Stimulated activated CD4-positive, alpha-beta T cell treated with anti-CD3 and anti-CD28 coated beads, Interleukin-4, amount 100 ng/mL, for 1 hour (primary cell): ENCODE results near the gene RXFP4.
"Not testable (repeated sequence)": the region's sequence is repeated elsewhere in the genome, so short reads cannot be mapped to it uniquely, and the experiment has no call there.

Experiments used
- DNase-seq: peaks from one replicate; pipeline ENCODE4 v3.0.0-alpha.2; 2020

The RXFP4 gene

GRCh38 chr1:155979597-155980343 is 38.3 kb downstream of the RXFP4 start:
- no peak for DNase-seq

- no peak for DNase-seq
Measured at GRCh38 chr1:155981266-155982088, 40.0 kb downstream of the RXFP4 start.

GRCh38 chr1:155982106-155982505 is 40.7 kb downstream of the RXFP4 start:
- no peak for DNase-seq

- DNase-seq: no peak
Measured at GRCh38 chr1:155983191-155984024, 42.0 kb downstream of the RXFP4 start.

- no peak for DNase-seq
Measured at GRCh38 chr1:155984341-155984740, 42.9 kb downstream of the RXFP4 start.

- DNase-seq: not testable (repeated sequence)
Measured at GRCh38 chr1:155984903-155985645, 43.6 kb downstream of the RXFP4 start.

- DNase-seq: peak; percentile 74
Measured at GRCh38 chr1:155989242-155990004, 48.0 kb downstream of the RXFP4 start.

GRCh38 chr1:155990005-155990739 is 48.7 kb downstream of the RXFP4 start:
- no peak for DNase-seq
